ENCODE data around the gene DCST2. TPM values are rescaled to one million over a fixed set of nuclear protein-coding genes. Genes with fewer than 3 reads are reported as not detected.

Gene DCST2
- total and polyA plus RNA-seq, 2 donors (not counting 3 experiments of a cell fraction or from before 2014, with no cell fraction given) = 0.29 to 0.51 TPM

DNA sequence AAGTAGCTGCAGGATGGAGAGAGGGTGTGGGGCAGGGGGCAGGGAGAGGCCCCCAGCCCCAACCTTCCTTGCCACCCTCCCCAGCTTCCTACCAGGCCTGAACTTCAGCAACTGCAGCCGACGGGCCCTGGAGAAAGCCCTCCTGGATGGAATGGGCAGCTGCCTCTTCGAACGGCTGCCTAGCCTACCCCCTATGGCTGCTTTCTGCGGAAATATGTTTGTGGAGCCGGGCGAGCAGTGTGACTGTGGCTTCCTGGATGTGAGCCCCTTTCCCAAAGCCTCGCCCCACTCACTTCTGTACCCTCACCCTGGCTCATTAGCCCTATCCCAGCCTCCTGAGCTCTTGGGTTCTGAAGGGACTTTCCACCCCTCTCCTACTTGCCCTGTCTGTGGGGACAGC lies 23.5 kb upstream of the DCST2 start:
- no peak for TF ChIP-seq GATA2 (IDR thresholded peaks at IDR 0.05; ENCODE audit: insufficient read depth, insufficient read length, low read depth, low read length)
- TF ChIP-seq JUN (IDR thresholded peaks at IDR 0.05; ENCODE audit: borderline replicate concordance, insufficient read depth, insufficient read length, low read depth) = no peak
- no peak for TF ChIP-seq POLR2AphosphoS5 (IDR thresholded peaks at IDR 0.05; ENCODE audit: insufficient read depth, low read depth, low read length)
- no peak for TF ChIP-seq FOS (IDR thresholded peaks at IDR 0.05; ENCODE audit: borderline replicate concordance, insufficient read depth, low read length)
- TF ChIP-seq, protein P1, sequence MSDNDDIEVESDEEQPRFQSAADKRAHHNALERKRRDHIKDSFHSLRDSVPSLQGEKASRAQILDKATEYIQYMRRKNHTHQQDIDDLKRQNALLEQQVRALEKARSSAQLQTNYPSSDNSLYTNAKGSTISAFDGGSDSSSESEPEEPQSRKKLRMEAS (IDR thresholded peaks at IDR 0.05; ENCODE audit: insufficient read depth, insufficient read length) = no peak
- TF ChIP-seq, protein P2, sequence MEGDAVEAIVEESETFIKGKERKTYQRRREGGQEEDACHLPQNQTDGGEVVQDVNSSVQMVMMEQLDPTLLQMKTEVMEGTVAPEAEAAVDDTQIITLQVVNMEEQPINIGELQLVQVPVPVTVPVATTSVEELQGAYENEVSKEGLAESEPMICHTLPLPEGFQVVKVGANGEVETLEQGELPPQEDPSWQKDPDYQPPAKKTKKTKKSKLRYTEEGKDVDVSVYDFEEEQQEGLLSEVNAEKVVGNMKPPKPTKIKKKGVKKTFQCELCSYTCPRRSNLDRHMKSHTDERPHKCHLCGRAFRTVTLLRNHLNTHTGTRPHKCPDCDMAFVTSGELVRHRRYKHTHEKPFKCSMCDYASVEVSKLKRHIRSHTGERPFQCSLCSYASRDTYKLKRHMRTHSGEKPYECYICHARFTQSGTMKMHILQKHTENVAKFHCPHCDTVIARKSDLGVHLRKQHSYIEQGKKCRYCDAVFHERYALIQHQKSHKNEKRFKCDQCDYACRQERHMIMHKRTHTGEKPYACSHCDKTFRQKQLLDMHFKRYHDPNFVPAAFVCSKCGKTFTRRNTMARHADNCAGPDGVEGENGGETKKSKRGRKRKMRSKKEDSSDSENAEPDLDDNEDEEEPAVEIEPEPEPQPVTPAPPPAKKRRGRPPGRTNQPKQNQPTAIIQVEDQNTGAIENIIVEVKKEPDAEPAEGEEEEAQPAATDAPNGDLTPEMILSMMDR (IDR thresholded peaks at IDR 0.05; ENCODE audit: extremely low read depth in 1 of 2, insufficient read depth in 1 of 2, low read depth in 1 of 2, low read length in 2 of 2) = no peak
- TF ChIP-seq EZH2 (IDR thresholded peaks at IDR 0.05; ENCODE audit: borderline replicate concordance, low read depth, low read length, severe bottlenecking) = no peak
- no peak for TF ChIP-seq MYC (IDR thresholded peaks at IDR 0.05; ENCODE audit: low read depth, low read length)
- no peak for TF ChIP-seq POLR2A (IDR thresholded peaks at IDR 0.05; ENCODE audit: low read depth, low read length)
- dilution Hi-C loops (cut with MboI; ENCODE audit: extremely low pct_ligation_motif_present, low sequenced_read_pairs) (no loop called here), intact Hi-C loops (cut with micrococcal nuclease) (no loop called here)
- no peaks in the 10 kb centered on the region for H3K27me3 ChIP-seq (ENCODE audit: control insufficient read depth in 2 of 2, insufficient read depth in 2 of 2, low read length in 2 of 2)
- H3K36me3 ChIP-seq (ENCODE audit: control insufficient read depth in 2 of 2, extremely low read depth in 1 of 2, insufficient read depth in 2 of 2, low read length in 2 of 2) = peaks cover 12 to 49% of the 10 kb centered on the region in 2 experiments
- no TSS peak for BruUV-seq (replicated peaks)
- no peak overlapping the region for H3K4me3 ChIP-seq (replicated peaks in 1 of 3; ENCODE audit: insufficient read depth in 1 of 3, low read depth in 1 of 3, low read length in 3 of 3)
- no peak overlapping the region for H3K4me2 ChIP-seq (ENCODE audit: insufficient read depth, low read length)
- H4K20me1 ChIP-seq (replicated peaks; ENCODE audit: control insufficient read depth, extremely low read depth, insufficient read depth, low read length) = no peaks in the 10 kb centered on the region
- CTCF ChIA-PET = interaction anchor here (0.8 to 1.8 kb wide), 4 partner anchors 8 to 28 kb away, joined by 3 to 8 read pairs (median 4); no protein-coding TSS in a partner anchor
- FAIRE-seq (no peak), DNase-seq (ENCODE audit: low read depth, low spot score) (no peak)
- no peak overlapping the region for H2AFZ ChIP-seq (ENCODE audit: low read depth, low read length)
- H3K4me1 ChIP-seq (ENCODE audit: control insufficient read depth, extremely low read depth, insufficient read depth, low read length) = peaks cover 15% of the 10 kb centered on the region
- H3K9ac ChIP-seq (replicated peaks; ENCODE audit: extremely low read depth, insufficient read depth, low read length) = no peak overlapping the region
- H3K79me2 ChIP-seq (ENCODE audit: control insufficient read depth, insufficient read depth, low read length) = peaks cover 17% of the 10 kb centered on the region
- H3K27ac ChIP-seq (ENCODE audit: insufficient read depth, low read depth, low read length) = no peak overlapping the region
- POLR2A ChIA-PET = no interaction called here
- no peaks in the 10 kb centered on the region for H3K9me3 ChIP-seq (replicated peaks; ENCODE audit: control insufficient read depth, insufficient read depth, low read length)
- no peaks in the 10 kb centered on the region for H3K9me1 ChIP-seq (replicated peaks; ENCODE audit: control insufficient read depth, extremely low read depth, insufficient read depth, low read length)

All from endothelial cell of umbilical vein (primary cell).